ENCODE measurements around the gene SYNGR1. TPM values are rescaled to one million over a fixed set of nuclear protein-coding genes. Genes with fewer than 3 reads are reported as not detected.

SYNGR1 gene
- total and polyA plus RNA-seq, 2 donors (not counting 1 experiment from before 2014, with no cell fraction given), result 9.4 to 31.9 TPM

- H3K4me3 Mint-ChIP-seq, result peak overlapping the region; percentile 68
- no peaks in the 10 kb centered on the region for H3K27me3 ChIP-seq (replicated peaks in 1 of 4; ENCODE audit: control extremely low read depth in 1 of 4, control insufficient read depth in 3 of 4, insufficient read depth in 4 of 4, low read length in 3 of 4)
These were observed 49.5 kb upstream of the SYNGR1 start for GRCh38 chr22:39300186-39300830.

More at GRCh38 chr22:39300186-39300830, 49.5 kb upstream of the SYNGR1 start:
- H3K36me3 ChIP-seq (replicated peaks in 1 of 2; ENCODE audit: control extremely low read depth in 1 of 2, control insufficient read depth in 1 of 2, extremely low read depth in 1 of 2, insufficient read depth in 2 of 2, low read length in 1 of 2), result no peaks in the 10 kb centered on the region
- H3K9me3 ChIP-seq (ENCODE audit: control extremely low read depth in 1 of 3, control insufficient read depth in 2 of 3, insufficient read depth in 1 of 3, low read length in 2 of 3), result no peaks in the 10 kb centered on the region
- peak overlapping the region; percentile 58 for H3K27ac Mint-ChIP-seq
- intact Hi-C loops (cut with micrococcal nuclease), result no loop called here
- peaks cover 26% of the 10 kb centered on the region for H3K4me1 Mint-ChIP-seq
- peak; percentile 39 for ATAC-seq (ENCODE audit: low read depth)
- DNase-seq, result peak; percentile 51
- WGBS (ENCODE audit: insufficient coverage), result 16% methylated on average over 19 of the region's 19 CpGs
- POLR2A ChIA-PET, result interaction anchor here (1.1 kb wide), 1 partner anchor 228 kb away, joined by 3 read pairs; no protein-coding TSS in a partner anchor
- peaks cover 16 to 27% of the 10 kb centered on the region in 2 donors for H3K4me1 ChIP-seq (ENCODE audit: control insufficient read depth in 2 of 2, insufficient read depth in 2 of 2, low read length in 2 of 2)
- TF ChIP-seq EZH2 (IDR thresholded peaks at IDR 0.05; ENCODE audit: borderline replicate concordance, insufficient read depth, low read depth, low read length, poor library complexity, severe bottlenecking), result no peak
- TF ChIP-seq CTCF (IDR thresholded peaks at IDR 0.05), result no peak
- peak overlapping the region; percentile 47 for H2AFZ ChIP-seq (ENCODE audit: insufficient read depth, low read depth, low read length, poor library complexity, severe bottlenecking)
- peak overlapping the region; percentile 71 for H3K4me2 ChIP-seq (replicated peaks; ENCODE audit: low read depth, low read length, poor library complexity, severe bottlenecking)
- no peaks in the 10 kb centered on the region for H3K79me2 ChIP-seq (ENCODE audit: control insufficient read depth, insufficient read depth, low read length)
- H3K4me3 ChIP-seq (ENCODE audit: control extremely low read depth in 1 of 5, extremely low read depth in 1 of 5, insufficient read depth in 1 of 5, low read depth in 2 of 5, low read length in 4 of 5), result peak overlapping the region in 3 of 5 experiments; percentile 2 to 41 (median 12)
- no peaks in the 10 kb centered on the region for H3K9me3 Mint-ChIP-seq (ENCODE audit: insufficient read depth)
- no peak overlapping the region for H3K27ac ChIP-seq (ENCODE audit: low read length in 2 of 2)
- peak overlapping the region; percentile 22 for H3K9ac ChIP-seq (ENCODE audit: low read length)
- CTCF ChIA-PET, result interaction anchor here (1.0 to 1.1 kb wide), 3 partner anchors 10 to 131 kb away, joined by 3 to 4 read pairs (median 3); no protein-coding TSS in a partner anchor
- H3K27me3 Mint-ChIP-seq, result peaks cover 4% of the 10 kb centered on the region
- no peaks in the 10 kb centered on the region for H4K20me1 ChIP-seq (ENCODE audit: control insufficient read depth, insufficient read depth, low read length, poor library complexity, severe bottlenecking)

Measured in B cell (primary cell).